ENCODE data around the gene PPHLN1.
"Not testable (repeated sequence)": the region's sequence is repeated elsewhere in the genome, so short reads cannot be mapped to it uniquely, and the experiment has no call there.

Gene PPHLN1

GRCh38 chr12:42323856-42324255 lies 2.1 kb upstream of the PPHLN1 start:
- DNase-seq: no peak

- no peak for DNase-seq
Measured at GRCh38 chr12:42325326-42325652, 678 bp upstream of the PPHLN1 start.

DNA sequence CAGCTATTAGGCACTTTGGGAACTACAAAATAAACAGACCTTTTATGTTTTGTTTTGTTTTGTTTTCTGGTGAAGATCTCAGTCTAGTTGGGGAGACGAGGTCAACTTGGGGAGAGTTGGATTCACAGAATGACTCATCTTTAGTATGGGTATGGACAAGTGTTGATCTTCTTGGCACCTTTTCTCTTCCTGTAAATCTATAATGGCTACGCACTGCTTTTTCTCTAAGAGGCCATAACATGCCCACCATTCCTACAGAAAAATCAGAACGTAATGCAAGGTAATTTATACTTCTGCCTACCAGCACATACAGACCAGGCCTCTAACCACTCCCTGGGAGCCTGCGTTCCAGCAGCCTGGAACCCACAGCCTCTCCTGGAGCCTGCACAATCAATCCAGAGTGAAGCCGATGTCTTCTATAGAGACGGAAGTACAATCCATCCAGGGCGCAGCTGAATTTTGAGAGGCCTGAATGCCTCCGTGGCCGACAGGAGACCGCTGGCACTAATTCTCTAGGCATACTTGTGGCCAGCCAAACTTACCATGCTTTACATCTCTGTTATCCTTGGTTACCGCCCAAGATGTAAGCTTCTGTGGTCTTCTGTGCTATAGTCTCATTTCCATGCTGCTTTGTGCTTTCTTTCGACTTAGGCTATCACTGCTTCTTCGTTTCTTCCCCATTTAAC lies 717 bp downstream of the PPHLN1 start:
- DNase-seq: peak; percentile 30

DNA sequence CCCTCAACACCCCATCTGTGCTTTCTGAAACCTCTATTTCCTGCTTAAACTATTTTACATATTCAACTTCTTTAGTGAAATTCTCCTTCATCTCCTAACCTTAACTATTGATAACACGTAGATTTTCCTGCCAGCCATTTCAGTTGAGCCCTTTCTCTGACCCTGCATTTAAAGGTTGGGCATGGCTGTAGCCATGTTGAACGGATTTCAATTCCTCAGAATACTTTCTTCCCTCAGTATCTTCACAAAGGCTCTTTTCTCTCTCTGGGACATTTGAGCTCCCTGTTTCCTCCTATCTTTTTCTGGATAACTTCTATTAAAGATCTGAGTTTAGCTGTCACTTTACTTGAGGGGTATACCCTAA lies 1.2 kb downstream of the PPHLN1 start:
- no peak for DNase-seq

- not testable (repeated sequence) for DNase-seq
Measured at GRCh38 chr12:42330097-42330496, 4.1 kb downstream of the PPHLN1 start.

DNA sequence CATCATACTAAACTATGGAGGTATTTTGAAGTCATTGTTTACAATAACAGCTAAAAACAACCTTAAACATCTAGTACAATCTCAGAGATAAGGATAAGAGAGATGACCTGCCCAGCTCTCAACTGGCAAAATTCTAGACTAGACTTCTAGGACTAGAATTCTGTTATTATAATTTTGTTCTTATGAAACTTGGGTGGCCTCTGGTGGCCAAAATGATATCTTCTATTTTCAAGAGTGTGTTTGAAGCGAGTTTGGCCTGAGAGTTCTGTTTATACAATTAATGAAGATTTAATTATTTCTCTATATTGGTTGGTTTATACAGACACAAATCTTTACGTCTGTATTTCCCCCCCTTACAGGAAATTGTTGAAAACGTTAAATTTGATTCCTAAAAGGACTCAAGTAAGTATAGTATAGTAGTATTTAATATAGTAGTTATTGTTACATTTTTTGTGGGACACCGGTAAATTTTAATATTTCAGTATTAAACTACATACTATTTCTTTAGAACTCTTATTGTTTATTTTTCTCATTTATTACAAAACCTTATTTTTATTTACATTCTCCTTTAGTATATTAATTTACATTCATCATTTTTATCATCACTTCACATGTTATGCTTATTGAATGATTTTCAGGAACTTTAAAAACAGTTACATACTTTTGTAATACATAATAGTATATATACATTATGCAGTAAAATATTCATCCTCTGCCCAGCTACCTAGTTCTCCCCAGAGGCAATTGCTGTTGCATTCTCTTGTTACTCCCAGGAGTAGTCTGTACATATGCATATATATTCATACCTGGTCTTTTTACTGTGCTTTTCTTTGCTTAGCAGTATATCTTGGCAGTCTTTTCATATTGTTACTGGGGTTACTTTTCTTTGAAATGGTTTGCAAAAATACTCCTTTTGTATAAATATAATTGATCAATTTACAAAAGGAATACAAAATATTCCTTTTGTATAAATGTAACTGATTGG lies 6.6 kb downstream of the PPHLN1 start:
- peak; percentile 64 for DNase-seq

DNA sequence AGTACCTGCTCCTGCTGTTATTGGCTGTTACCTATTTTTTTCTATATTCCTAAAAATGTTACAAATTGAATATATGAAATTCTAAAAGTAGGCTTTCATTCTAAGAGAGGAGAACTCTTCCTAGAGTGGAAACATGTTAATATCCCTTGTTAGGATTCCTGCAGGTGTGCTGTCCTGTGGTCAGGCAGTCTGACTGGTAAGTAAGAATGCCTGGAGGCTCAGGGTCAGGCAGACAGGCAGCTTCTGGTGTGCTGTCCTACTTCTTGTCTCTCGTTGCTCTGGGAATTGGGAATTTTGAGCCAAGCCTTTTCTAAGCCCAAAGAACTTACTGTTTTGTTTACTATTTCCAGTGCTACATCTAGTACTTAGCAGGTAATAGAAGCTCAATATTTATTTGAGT lies 10.3 kb downstream of the PPHLN1 start:
- no peak for DNase-seq

DNA sequence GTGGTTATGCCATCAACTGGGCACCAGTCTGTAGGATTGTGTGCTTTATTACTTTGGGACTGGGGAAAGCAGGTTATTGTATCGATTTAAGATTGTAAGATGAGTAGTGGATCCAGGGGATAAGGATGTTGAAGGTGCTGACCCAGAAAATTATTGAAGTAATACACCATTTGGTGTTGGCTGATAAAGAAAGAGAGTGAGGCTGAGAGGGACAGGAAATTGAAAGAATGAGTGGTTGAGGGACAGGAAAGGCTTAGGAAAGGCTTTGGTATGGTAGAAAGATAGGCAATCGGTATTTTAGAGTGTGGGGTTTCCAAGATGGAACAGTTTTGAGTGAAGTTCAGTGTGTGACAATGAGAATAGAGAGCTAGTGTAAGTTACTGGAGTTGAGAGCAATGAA lies 12.3 kb downstream of the PPHLN1 start:
- no peak for DNase-seq

GRCh38 chr12:42342028-42342427 lies 16.1 kb downstream of the PPHLN1 start:
- DNase-seq: no peak

- DNase-seq: no peak
Measured at GRCh38 chr12:42343721-42344120, 17.8 kb downstream of the PPHLN1 start.

DNA sequence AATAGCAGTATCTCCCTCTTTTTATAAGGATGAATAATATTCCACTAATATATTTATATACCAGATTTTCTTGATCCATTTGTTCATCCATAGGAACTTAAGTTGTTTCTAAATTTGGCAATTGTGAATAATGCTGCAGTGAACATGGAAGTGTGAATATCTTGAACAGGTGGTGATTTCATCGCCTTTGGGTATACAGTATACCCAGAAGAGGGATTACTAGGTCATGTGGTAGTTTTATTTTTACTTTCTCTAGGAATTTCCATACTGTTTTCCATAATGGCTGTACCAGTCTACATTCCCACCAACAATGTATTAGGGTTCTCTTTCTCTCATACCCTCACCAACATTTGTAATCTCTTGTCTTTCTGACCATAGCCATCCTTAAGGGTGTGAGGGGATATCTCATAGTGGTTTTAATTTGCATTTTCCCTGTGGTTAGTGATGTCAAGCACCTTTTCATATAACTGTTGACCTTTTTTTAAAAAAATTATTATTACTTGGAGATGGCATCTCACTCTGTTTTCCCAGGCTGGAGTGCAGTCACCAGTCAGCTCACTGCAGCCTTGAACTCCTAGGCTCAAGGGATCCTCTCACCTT lies 20.5 kb downstream of the PPHLN1 start:
- no peak for DNase-seq

DNA sequence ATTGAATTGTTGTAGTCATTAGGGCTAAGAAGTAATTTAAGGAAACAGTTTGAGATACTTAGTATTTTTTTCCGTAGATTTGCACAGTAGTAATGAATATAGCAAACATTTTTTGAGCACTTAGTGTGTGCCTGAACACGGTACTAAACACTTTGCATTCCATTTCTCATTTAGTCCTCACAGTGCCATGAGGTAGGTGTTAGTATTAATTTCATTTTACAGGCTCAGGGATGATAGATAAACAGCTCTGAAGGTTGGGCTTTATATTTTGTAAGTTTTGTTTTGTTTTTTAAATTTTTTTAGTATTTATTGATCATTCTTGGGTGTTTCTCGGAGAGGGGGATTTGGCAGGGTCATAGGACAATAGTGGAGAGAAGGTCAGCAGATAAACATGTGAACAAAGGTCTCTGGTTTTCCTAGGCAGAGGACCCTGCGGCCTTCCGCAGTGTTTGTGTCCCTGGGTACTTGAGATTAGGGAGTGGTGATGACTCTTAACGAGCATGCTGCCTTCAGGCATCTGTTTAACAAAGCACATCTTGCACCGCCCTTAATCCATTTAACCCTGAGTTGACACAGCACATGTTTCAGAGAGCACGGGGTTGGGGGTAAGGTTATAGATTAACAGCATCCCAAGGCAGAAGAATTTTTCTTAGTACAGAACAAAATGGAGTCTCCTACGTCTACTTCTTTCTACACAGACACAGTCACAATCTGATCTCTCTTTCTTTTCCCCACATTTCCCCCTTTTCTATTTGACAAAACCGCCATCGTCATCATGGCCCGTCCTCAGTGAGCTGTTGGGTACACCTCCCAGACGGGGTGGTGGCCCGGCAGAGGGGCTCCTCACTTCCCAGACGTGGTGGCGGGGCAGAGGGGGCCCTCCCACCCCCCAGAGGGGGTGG lies 23.4 kb downstream of the PPHLN1 start:
- not testable (repeated sequence) for DNase-seq

DNA sequence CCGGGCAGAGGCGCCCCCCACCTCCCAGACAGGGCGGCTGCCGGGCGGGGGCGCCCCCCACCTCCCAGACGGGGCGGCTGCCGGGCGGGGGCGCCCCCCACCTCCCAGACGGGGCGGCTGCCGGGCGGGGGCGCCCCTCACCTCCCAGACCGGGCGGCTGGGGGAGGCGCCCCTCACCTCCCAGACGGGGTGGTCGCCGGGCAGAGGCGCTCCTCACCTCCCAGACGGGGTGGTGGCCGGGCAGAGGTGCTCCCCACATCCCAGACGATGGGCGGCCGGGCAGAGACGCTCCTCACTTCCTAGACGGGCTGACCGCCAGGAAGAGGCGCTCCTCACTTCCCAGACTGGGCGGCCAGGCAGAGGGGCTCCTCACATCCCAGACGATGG lies 24.0 kb downstream of the PPHLN1 start:
- DNase-seq: not testable (repeated sequence)

GRCh38 chr12:42356344-42356743 lies 30.4 kb downstream of the PPHLN1 start:
- no peak for DNase-seq

DNA sequence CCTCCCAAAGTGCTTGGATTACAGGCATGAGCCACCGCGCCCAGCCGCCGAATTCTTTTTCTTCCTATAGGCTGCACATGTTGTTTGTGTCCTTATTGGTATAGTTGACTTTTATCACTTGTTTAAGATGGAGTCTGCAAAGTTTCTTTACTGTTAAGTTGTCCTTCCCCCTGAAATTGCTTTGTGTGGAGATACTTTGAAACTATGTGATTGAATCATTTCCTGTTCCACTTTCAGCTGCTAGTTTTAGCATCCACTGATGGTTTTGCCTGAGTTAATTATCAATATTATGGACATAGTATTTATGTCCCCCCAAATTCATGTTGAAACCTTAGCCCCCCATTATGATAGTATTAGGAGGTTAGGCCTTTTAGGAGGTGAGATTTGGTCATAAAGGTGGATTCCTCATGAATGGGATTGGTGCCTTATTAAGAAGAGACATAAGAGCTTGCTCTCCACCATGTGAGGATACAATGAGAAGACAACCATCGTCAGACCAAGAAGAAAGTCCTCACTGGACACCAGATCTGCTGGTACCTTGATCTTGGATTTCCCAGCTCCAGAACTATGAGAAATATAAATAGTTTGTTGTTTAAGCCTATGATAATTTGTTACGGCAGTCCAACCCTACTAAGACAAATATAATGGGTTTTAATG lies 34.9 kb downstream of the PPHLN1 start:
- DNase-seq: no peak

- no peak for DNase-seq
Measured at GRCh38 chr12:42361909-42362646, 36.1 kb downstream of the PPHLN1 start.

DNA sequence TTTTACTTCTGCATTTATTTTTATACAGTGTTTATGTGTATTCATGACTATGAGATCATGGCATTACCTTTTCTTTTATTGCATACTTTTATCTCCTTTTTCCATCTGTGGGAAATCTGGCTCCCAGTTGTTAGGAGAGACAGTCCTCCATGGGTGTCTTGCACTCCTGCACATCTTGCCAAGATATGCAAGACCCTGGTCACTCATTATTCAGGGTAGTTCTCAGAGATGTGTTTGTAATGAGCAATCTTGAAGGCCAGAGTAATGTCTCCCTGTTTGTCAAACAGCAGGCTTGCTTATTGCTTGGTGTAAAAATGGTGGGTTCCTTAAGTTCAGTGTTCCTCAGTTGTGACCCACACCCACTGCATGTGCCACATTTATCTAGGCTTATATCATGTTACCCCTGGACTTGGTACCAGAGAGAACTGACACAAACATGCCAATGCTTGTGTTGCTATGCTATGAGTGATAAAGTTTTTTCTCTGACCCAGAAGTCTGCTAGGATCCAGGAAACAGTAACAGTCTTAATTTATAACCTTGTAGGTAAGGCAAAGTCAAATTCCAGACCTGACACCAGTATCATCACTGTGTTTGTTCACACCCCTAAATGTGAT lies 36.8 kb downstream of the PPHLN1 start:
- no peak for DNase-seq

- no peak for DNase-seq
Measured at GRCh38 chr12:42364692-42365091, 38.7 kb downstream of the PPHLN1 start.

- no peak for DNase-seq
Measured at GRCh38 chr12:42365486-42365885, 39.5 kb downstream of the PPHLN1 start.

- no peak for DNase-seq
Measured at GRCh38 chr12:42370013-42370412, 44.0 kb downstream of the PPHLN1 start.

DNA sequence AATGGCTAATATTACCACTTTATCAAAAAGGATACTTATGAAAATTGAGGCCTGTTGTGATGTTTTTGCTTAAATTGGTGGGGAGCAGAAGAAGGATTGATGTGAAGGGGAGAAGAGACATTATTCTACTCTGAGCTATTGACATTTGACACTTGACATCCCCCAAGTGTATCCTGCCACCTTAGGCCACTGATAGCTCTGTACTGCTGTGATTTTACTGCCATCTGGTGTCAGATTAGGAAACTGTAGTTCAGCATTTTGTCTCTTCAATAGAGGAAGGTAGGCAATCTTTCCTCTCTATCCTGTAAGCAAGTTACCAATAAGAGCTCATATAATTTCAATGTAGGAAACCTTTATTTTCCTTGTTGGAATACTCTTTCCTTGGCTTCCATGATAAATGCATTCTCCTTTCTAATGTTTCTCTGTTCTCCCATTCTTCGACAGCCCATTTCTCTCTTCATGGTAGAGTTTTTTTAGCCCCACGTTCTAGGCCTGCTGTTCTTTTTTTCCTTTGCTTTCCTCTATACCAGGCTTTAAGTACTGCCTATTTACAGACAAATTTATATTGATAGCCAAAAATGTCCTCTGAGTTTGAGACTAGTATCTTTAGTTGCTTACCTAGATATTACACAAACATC lies 46.3 kb downstream of the PPHLN1 start:
- DNase-seq: peak; percentile 64

Data from CD4-positive, alpha-beta T cell treated with Interleukin-10 for 1 hour (primary cell).